Neuronal stem cell (in vitro differentiated cells): ENCODE results near the gene CMKLR1.

ENCODE experiments used
- DNase-seq: peaks from one replicate; pipeline ENCODE4 v3.0.0-alpha.2; 2013; ENCODE audit warnings: low spot score
- H2AFZ ChIP-seq: one replicate; pipeline ENCODE4 v1.6.1; 2013; ENCODE audit warnings: mild to moderate bottlenecking, low read length, inconsistent platforms
- H2AK5ac ChIP-seq: 2 replicates; pipeline ENCODE4 v1.6.1; 2013; ENCODE audit warnings: low read depth, mild to moderate bottlenecking, inconsistent platforms, low read length, moderate library complexity, mixed read lengths
- H2BK120ac ChIP-seq: 2 replicates; pipeline ENCODE4 v1.6.1; 2013; ENCODE audit warnings: low read depth, mild to moderate bottlenecking, inconsistent platforms, low read length, moderate library complexity, mixed read lengths
- H2BK12ac ChIP-seq: one replicate; pipeline ENCODE4 v1.6.1; 2013; ENCODE audit warnings: low read length, inconsistent platforms
- H2BK15ac ChIP-seq: 2 replicates; pipeline ENCODE4 v1.6.1; 2013; ENCODE audit warnings: mild to moderate bottlenecking, low read length, inconsistent platforms, mixed read lengths
- H2BK5ac ChIP-seq: one replicate; pipeline ENCODE4 v1.6.1; 2013; ENCODE audit warnings: inconsistent platforms, mild to moderate bottlenecking, low read length, moderate library complexity
- H3K14ac ChIP-seq: one replicate; pipeline ENCODE4 v1.6.1; 2013; ENCODE audit warnings: low read length, inconsistent platforms
- H3K18ac ChIP-seq: 2 replicates; pipeline ENCODE4 v1.6.1; 2013; ENCODE audit warnings: low read length, inconsistent platforms
- H3K23ac ChIP-seq: 2 replicates; pipeline ENCODE4 v1.6.1; 2013; ENCODE audit warnings: low read depth, mild to moderate bottlenecking, mixed read lengths, low read length, inconsistent platforms; ENCODE audit not compliant: poor library complexity
- H3K27ac ChIP-seq: replicated peaks from 3 replicates; pipeline ENCODE4 v1.5.1; 2013; ENCODE audit warnings: low read length, inconsistent platforms
- H3K27me3 ChIP-seq, 3 experiments: 2 replicates each; pipeline ENCODE4 v1.6.1; 2013; ENCODE audit warnings: low read length in 3 of 3, mild to moderate bottlenecking in 2 of 3, inconsistent platforms in 1 of 3, low read depth in 1 of 3, mixed read lengths in 1 of 3, moderate library complexity in 1 of 3; ENCODE audit not compliant: control insufficient read depth in 3 of 3, insufficient read depth in 3 of 3
- H3K36me3 ChIP-seq, 2 donors: replicated peaks in 1 of 2; 2 replicates each; pipeline ENCODE4 v1.6.1; 2013; ENCODE audit warnings: low read length in 2 of 2; ENCODE audit not compliant: control insufficient read depth in 2 of 2, insufficient read depth in 2 of 2
- H3K4ac ChIP-seq: 2 replicates; pipeline ENCODE4 v1.6.1; 2013; ENCODE audit warnings: inconsistent platforms, mild to moderate bottlenecking, low read length, moderate library complexity
- H3K4me1 ChIP-seq, 2 donors: 1 replicate in 1 of 2; 2 replicates in 1 of 2; pipeline ENCODE4 v1.6.1; 2013; ENCODE audit warnings: low read length in 2 of 2, low read depth in 1 of 2; ENCODE audit not compliant: control insufficient read depth in 2 of 2, insufficient read depth in 1 of 2
- H3K4me2 ChIP-seq: one replicate; pipeline ENCODE4 v1.6.1; 2013; ENCODE audit warnings: mild to moderate bottlenecking, low read length, inconsistent platforms; ENCODE audit not compliant: insufficient read depth, poor library complexity, severe bottlenecking
- H3K4me3 ChIP-seq, 2 donors: 2 replicates each; pipeline ENCODE4 v1.5.1; 2013; ENCODE audit warnings: low read length in 2 of 2, mild to moderate bottlenecking in 2 of 2, inconsistent platforms in 1 of 2, moderate library complexity in 1 of 2
- H3K79me1 ChIP-seq: one replicate; pipeline ENCODE4 v1.6.1; 2013; ENCODE audit warnings: low read depth, mild to moderate bottlenecking, inconsistent platforms, low read length, moderate library complexity
- H3K9ac ChIP-seq: one replicate; pipeline ENCODE4 v1.6.1; 2013; ENCODE audit warnings: mild to moderate bottlenecking, low read depth, low read length, inconsistent platforms; ENCODE audit not compliant: poor library complexity
- H3K9me3 ChIP-seq, 2 donors: replicated peaks in 1 of 2; 2 replicates each; pipeline versions ENCODE3 to v1.6.1; 2013; ENCODE audit warnings: low read length in 2 of 2, mild to moderate bottlenecking in 2 of 2, inconsistent platforms in 1 of 2, low read depth in 1 of 2, mixed read lengths in 1 of 2, moderate library complexity in 1 of 2; ENCODE audit not compliant: control insufficient read depth in 2 of 2, insufficient read depth in 1 of 2
- H4K8ac ChIP-seq: one replicate; pipeline ENCODE4 v1.6.1; 2013; ENCODE audit warnings: low read depth, mild to moderate bottlenecking, inconsistent platforms, low read length, moderate library complexity
- H4K91ac ChIP-seq: one replicate; pipeline ENCODE4 v1.6.1; 2013; ENCODE audit warnings: low read length, low read depth, mild to moderate bottlenecking, inconsistent platforms; ENCODE audit not compliant: poor library complexity
- WGBS, 2 donors: extraction: QIAGEN DNeasy Blood & Tissue Kit; methylation state at CpG; one replicate each; pipeline ENCODE4 v1.1.7; 2013; ENCODE audit warnings: missing lambda C conversion rate in 2 of 2, mixed read lengths in 1 of 2; ENCODE audit not compliant: insufficient read length in 2 of 2, insufficient replicate concordance in 1 of 2; ENCODE audit errors: extremely low coverage in 2 of 2; 5-methylcytosine and 5-hydroxymethylcytosine counted together

CMKLR1 gene

DNA sequence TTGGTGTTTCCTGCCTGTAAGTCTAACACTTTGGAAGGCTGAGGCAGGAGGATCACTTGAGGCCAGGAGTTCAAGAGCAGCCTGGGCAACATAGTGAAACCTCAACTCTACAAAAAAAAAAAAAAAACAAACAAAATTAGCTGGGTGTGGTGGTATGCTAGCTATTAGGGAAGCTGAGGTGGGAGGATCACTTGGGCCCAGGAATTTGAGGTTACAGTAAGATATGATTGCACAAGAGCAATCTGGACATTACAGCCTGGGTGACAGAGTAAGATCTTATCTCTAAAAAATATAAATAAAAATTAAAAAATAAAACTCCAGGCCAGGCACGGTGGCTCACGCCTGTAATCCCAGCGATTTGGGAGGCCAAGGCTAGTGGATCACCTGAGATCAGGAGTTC is 39.8 kb upstream of the CMKLR1 start:
- WGBS, 2 donors: no CpG with 5 or more reads among the region's 3 CpGs
- H2BK5ac ChIP-seq: no peak overlapping the region
- no peak overlapping the region for H2AK5ac ChIP-seq
- H3K27ac ChIP-seq: no peak overlapping the region
- no peak overlapping the region for H2BK15ac ChIP-seq
- no peak overlapping the region for H2AFZ ChIP-seq
- no peak overlapping the region for H3K4me3 ChIP-seq
- H3K4me2 ChIP-seq: no peak overlapping the region
- no peak overlapping the region for H3K4ac ChIP-seq
- no peaks in the 10 kb centered on the region for H3K36me3 ChIP-seq
- no peaks in the 10 kb centered on the region for H3K9me3 ChIP-seq
- no peaks in the 10 kb centered on the region for H3K79me1 ChIP-seq
- no peak overlapping the region for H3K23ac ChIP-seq
- no peaks in the 10 kb centered on the region for H3K27me3 ChIP-seq
- no peak overlapping the region for H3K14ac ChIP-seq
- no peak overlapping the region for H4K8ac ChIP-seq
- H2BK12ac ChIP-seq: no peak overlapping the region
- no peak for DNase-seq
- no peak overlapping the region for H3K18ac ChIP-seq
- H4K91ac ChIP-seq: no peak overlapping the region
- H3K4me1 ChIP-seq: no peaks in the 10 kb centered on the region
- no peak overlapping the region for H3K9ac ChIP-seq
- no peak overlapping the region for H2BK120ac ChIP-seq

GRCh38 chr12:108377260-108377659 is 38.1 kb upstream of the CMKLR1 start:
- no peak overlapping the region for H2BK5ac ChIP-seq
- peaks cover 0 to 3% of the 10 kb centered on the region in 2 donors for H3K9me3 ChIP-seq
- H3K79me1 ChIP-seq: no peaks in the 10 kb centered on the region
- H4K8ac ChIP-seq: no peak overlapping the region
- H3K9ac ChIP-seq: no peak overlapping the region
- H2AFZ ChIP-seq: no peak overlapping the region
- H3K18ac ChIP-seq: no peak overlapping the region
- H2BK120ac ChIP-seq: no peak overlapping the region
- H2AK5ac ChIP-seq: no peak overlapping the region
- H3K23ac ChIP-seq: no peak overlapping the region
- H4K91ac ChIP-seq: no peak overlapping the region
- no peaks in the 10 kb centered on the region for H3K27me3 ChIP-seq
- no peak overlapping the region for H3K4ac ChIP-seq
- no peak overlapping the region for H3K4me2 ChIP-seq
- H2BK12ac ChIP-seq: no peak overlapping the region
- no peak overlapping the region for H3K14ac ChIP-seq
- no peak overlapping the region for H3K27ac ChIP-seq
- no peak overlapping the region for H3K4me3 ChIP-seq
- no peak for DNase-seq
- no peak overlapping the region for H2BK15ac ChIP-seq
- no peaks in the 10 kb centered on the region for H3K4me1 ChIP-seq
- H3K36me3 ChIP-seq: no peaks in the 10 kb centered on the region
- WGBS, 2 donors: no CpG with 5 or more reads among the region's 1 CpG

- peaks cover 0 to 3% of the 10 kb centered on the region in 2 donors for H3K9me3 ChIP-seq
- H4K8ac ChIP-seq: no peak overlapping the region
These were observed 37.0 kb upstream of the CMKLR1 start for GRCh38 chr12:108375986-108376663.

DNA sequence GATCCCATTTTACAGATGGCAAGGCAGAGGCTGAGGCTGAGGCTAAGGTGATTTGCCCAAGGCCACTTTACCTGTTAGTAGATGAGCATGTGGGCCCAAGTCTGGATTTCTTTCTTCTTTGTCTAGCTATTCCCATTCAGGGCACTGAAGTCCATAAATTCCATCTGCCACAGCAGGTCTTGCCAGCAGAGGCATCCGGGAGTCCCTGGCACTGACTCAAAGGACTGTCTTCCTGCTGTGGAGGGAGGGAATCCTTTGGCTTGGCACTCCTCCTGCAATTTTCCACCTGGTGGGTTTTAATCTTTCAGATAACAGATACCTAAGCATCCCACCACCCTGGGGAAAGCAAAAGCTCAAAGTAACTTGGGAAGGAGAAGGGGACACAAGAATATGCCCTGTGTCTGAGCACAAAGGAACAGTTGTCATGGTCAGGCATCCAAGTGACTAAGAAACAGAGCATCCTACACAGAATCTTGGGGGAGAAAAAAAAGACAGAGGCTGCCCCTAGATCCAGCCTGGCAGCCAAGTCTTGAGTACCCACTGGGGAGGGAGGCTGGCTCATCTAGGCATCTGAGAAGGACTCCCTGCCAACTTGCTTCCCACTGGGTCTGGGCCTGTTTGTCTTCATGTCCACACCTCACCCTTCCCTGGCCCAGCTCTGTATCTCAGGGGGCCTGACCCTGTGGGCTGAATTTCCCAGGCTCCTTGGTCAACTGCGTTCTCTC is 35.6 kb upstream of the CMKLR1 start:
- Histone ChIP-seq H3K4ac (no peak overlapping the region), H2BK12ac (no peak overlapping the region), H2BK15ac (no peak overlapping the region), H3K36me3 (no peaks in the 10 kb centered on the region), H3K23ac (no peak overlapping the region), H3K27me3 (no peaks in the 10 kb centered on the region), H2AFZ (no peak overlapping the region), H3K9me3 (peaks cover 0 to 3% of the 10 kb centered on the region in 2 donors), H4K91ac (no peak overlapping the region), H3K18ac (no peak overlapping the region), H2AK5ac (no peak overlapping the region), H3K4me2 (no peak overlapping the region), H3K79me1 (no peaks in the 10 kb centered on the region), H4K8ac (no peak overlapping the region), H3K4me1 (no peaks in the 10 kb centered on the region), H3K9ac (no peak overlapping the region), H2BK120ac (no peak overlapping the region), H3K14ac (no peak overlapping the region), H3K27ac (no peak overlapping the region), H2BK5ac (no peak overlapping the region), H3K4me3 (no peak overlapping the region)
- no CpG with 5 or more reads among the region's 2 CpGs for whole genome bisulfite sequencing, 2 donors
- no peak for DNase-seq

More at GRCh38 chr12:108375986-108376663, 37.0 kb upstream of the CMKLR1 start:
- H3K36me3 ChIP-seq: no peaks in the 10 kb centered on the region
- H2BK12ac ChIP-seq: no peak overlapping the region
- H3K4me2 ChIP-seq: no peak overlapping the region
- H3K4ac ChIP-seq: no peak overlapping the region
- H3K4me1 ChIP-seq: no peaks in the 10 kb centered on the region
- H3K27me3 ChIP-seq: no peaks in the 10 kb centered on the region
- no peak overlapping the region for H2BK120ac ChIP-seq
- no peak for DNase-seq
- H3K14ac ChIP-seq: no peak overlapping the region
- no peak overlapping the region for H4K91ac ChIP-seq
- no CpG with 5 or more reads among the region's 4 CpGs for WGBS, 2 donors
- H2AK5ac ChIP-seq: no peak overlapping the region
- no peak overlapping the region for H2BK15ac ChIP-seq
- H3K18ac ChIP-seq: no peak overlapping the region
- H2AFZ ChIP-seq: no peak overlapping the region
- no peak overlapping the region for H3K9ac ChIP-seq
- H3K4me3 ChIP-seq: no peak overlapping the region
- H3K23ac ChIP-seq: no peak overlapping the region
- H3K27ac ChIP-seq: no peak overlapping the region
- no peak overlapping the region for H2BK5ac ChIP-seq
- no peaks in the 10 kb centered on the region for H3K79me1 ChIP-seq
